Measurements from ENCODE around the gene PAPOLB. TPM values are rescaled to one million over a fixed set of nuclear protein-coding genes. Genes with fewer than 3 reads are reported as not detected.

The PAPOLB gene
- total RNA-seq = 3.8 TPM

GRCh38 chr7:4861673-4862072 is at the start of gene PAPOLB:
TSS of gene PAPOLB (minus strand) at chr7:4862030. CDS start at chr7:4861810, 220 bp downstream.

GRCh38 chr7:4883372-4884144 is 21.7 kb upstream of the PAPOLB start, which contains the start of gene RADIL:
TSS of gene RADIL (minus strand) at chr7:4883716. CDS start at chr7:4878139, 5,577 bp downstream.

Small RNAs within 50 kb of the gene (small RNA-seq; reads per million reads assigned to genes)
- gene RF00019 (ENCODE audit: low replicate concordance) = not detected

Other genes with a start within 250 kb of the PAPOLB start
- gene FOXK1, start 179.7 kb downstream of the PAPOLB start, total RNA-seq = 23.8 TPM
- 17.2 TPM for gene AP5Z1, start 86.4 kb downstream of the PAPOLB start, total RNA-seq
- gene RADIL, start 21.7 kb upstream of the PAPOLB start, total RNA-seq = 6.3 TPM
- 2.2 TPM for gene MMD2, start 97.2 kb upstream of the PAPOLB start, total RNA-seq
- gene RBAK, start 183.8 kb upstream of the PAPOLB start, total RNA-seq = 18.5 TPM

Data from parietal lobe (tissue), 2 donors.